SH-SY5Y (cell line): ENCODE results near the gene GRIK3.

Experiments used
- GATA2 ChIP-seq: IDR thresholded peaks from 2 replicates; pipeline ENCODE4 v1.6.1; 2011; ENCODE audit warnings: mild to moderate bottlenecking, low read depth, low read length
- GATA3 ChIP-seq: IDR thresholded peaks from 2 replicates; pipeline ENCODE4 v1.6.1; 2011; ENCODE audit warnings: low read depth, mild to moderate bottlenecking, low read length, moderate library complexity

DNA sequence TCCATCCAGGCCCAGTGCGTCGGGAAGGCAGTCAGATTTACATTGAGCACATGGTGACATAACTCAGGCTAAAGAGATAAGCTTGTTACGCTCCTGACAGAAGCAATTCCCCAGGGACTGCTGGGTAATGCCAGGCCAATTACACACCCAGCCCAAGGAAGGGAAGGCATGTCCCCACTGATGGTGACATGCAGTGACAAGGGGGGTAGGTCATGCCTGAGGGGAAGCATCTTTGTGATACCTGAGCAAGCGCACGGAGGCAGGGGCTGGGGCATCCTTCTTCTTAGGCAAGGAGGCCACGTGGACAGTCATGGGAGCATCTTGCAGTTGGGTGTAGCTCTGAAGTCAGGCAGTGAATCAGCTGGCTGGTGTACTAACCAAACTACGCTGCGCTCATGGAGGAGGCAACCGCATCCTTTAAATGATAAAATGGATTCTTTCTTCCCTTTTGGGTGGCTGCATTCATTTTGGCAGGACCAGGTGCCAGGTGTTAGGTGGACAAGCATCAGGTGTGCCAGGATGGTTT lies 39.6 kb upstream of the GRIK3 start:
- TF ChIP-seq GATA3 (no peak), GATA2 (peak; percentile 74)
